K562 (cell line): ENCODE data around the gene SLC9A7. TPM values are rescaled to one million over a fixed set of nuclear protein-coding genes. Genes with fewer than 3 reads are reported as not detected.

Source experiments
- ATAC-seq: fragments of 200-7000 bp; cut with Tn5 transposase; 3 replicates; pipeline ENCODE4 v1.9.1; 2020; ENCODE audit warnings: moderate library complexity
- BruUV-seq: library from RNA; stranded (reverse); fragments of 400-500 nt; replicated peaks from 2 replicates; lab custom pipeline; 2021; lab: Mats Ljungman, UMichigan
- CTCF ChIA-PET: fragments of 300-600 bp; formaldehyde crosslinking; extraction: SDS; loops from one replicate; lab custom pipeline; 2021; ENCODE audit warnings: low intra/inter-chr PET ratio; lab: Yijun Ruan, JAX
- POLR2A ChIA-PET: fragments of 300-600, 350-650 bp; sonication (Branson Sonifier 250); formaldehyde crosslinking; extraction: SDS; loops from one replicate; lab custom pipeline; 2021; ENCODE audit warnings: antibody characterized with exemption, inconsistent platforms; lab: Yijun Ruan, JAX
- DNase-seq, 4 experiments: peaks; one replicate each; pipeline versions ENCODE4 v3.0.0 to v3.0.0-alpha.2; 2011 to 2018; ENCODE audit warnings: low spot score in 3 of 4, mixed read lengths in 3 of 4; ENCODE audit errors: extremely low read depth in 1 of 4
- FAIRE-seq: peaks from 2 replicates; lab custom pipeline; 2011; peaks lifted over from hg19 to GRCh38; lab: Jason Lieb, UNC
- H2AFZ ChIP-seq: 2 replicates; pipeline ENCODE4 v1.6.0; 2011; ENCODE audit warnings: low read depth, low read length, control low read depth, inconsistent platforms
- H3K27ac ChIP-seq: fragments of 200-600 bp; 3 replicates; pipeline ENCODE4 v1.8.0; 2011; ENCODE audit warnings: low read depth, mild to moderate bottlenecking, control low read depth, inconsistent platforms, low read length, moderate library complexity, mixed read lengths; ENCODE audit errors: extremely low read depth
- H3K27me3 ChIP-seq, 2 experiments: fragments of 300-600 bp in 1 of 2; 2 replicates in 1 of 2; 3 replicates in 1 of 2; pipeline versions ENCODE4 v1.6.0 to v1.8.0; 2011; ENCODE audit warnings: inconsistent platforms in 2 of 2, low read length in 2 of 2, mild to moderate bottlenecking in 1 of 2, mixed read lengths in 1 of 2, moderate library complexity in 1 of 2; ENCODE audit not compliant: control insufficient read depth in 2 of 2, insufficient read depth in 2 of 2
- H3K36me3 ChIP-seq: fragments of 300-600 bp; 3 replicates; pipeline ENCODE4 v1.8.0; 2011; ENCODE audit warnings: mild to moderate bottlenecking, low read length, inconsistent platforms; ENCODE audit not compliant: control insufficient read depth, insufficient read depth
- H3K4me1 ChIP-seq, 2 experiments: fragments of 200-600 bp in 1 of 2; replicated peaks in 1 of 2; 2 replicates in 1 of 2; 3 replicates in 1 of 2; pipeline versions ENCODE4 v1.5.1 to v1.8.0; 2011; ENCODE audit warnings: inconsistent platforms in 2 of 2, low read length in 2 of 2, mild to moderate bottlenecking in 1 of 2, mixed read lengths in 1 of 2, moderate library complexity in 1 of 2; ENCODE audit not compliant: control insufficient read depth in 2 of 2, insufficient read depth in 2 of 2
- H3K4me2 ChIP-seq: 2 replicates; pipeline ENCODE4 v1.6.1; 2011; ENCODE audit warnings: low read length, control low read depth, inconsistent platforms, mixed read lengths; ENCODE audit not compliant: insufficient read depth
- H3K4me3 ChIP-seq: fragments of 200-600 bp; sonication (generic), shearing (Covaris generic); 2 replicates; pipeline ENCODE4 v1.5.1; 2016; ENCODE audit warnings: control low read depth, inconsistent platforms
- H3K79me2 ChIP-seq: fragments of 200-600 bp; 3 replicates; pipeline ENCODE4 v1.8.0; 2011; ENCODE audit warnings: low read length, inconsistent platforms; ENCODE audit not compliant: control insufficient read depth, insufficient read depth
- H3K9ac ChIP-seq, 2 experiments: 2 replicates each; pipeline versions ENCODE4 v1.6.0 to v1.6.1; 2011; ENCODE audit warnings: low read depth in 2 of 2, low read length in 2 of 2, control low read depth in 1 of 2, inconsistent platforms in 1 of 2, mild to moderate bottlenecking in 1 of 2, mixed read lengths in 1 of 2; ENCODE audit not compliant: insufficient read depth in 1 of 2
- H3K9me1 ChIP-seq: one replicate; pipeline ENCODE4 v1.6.0; 2011; ENCODE audit warnings: inconsistent platforms, mild to moderate bottlenecking, low read length, moderate library complexity; ENCODE audit not compliant: control insufficient read depth, insufficient read depth
- H3K9me3 ChIP-seq: replicated peaks from 2 replicates; pipeline ENCODE4 v1.5.1; 2011; ENCODE audit warnings: low read depth, low read length, inconsistent platforms; ENCODE audit not compliant: control insufficient read depth, insufficient read depth
- H4K20me1 ChIP-seq: replicated peaks from 2 replicates; pipeline ENCODE4 v1.6.1; 2011; ENCODE audit warnings: low read length, inconsistent platforms, mixed read lengths; ENCODE audit not compliant: control insufficient read depth, insufficient read depth
- ADNP ChIP-seq: fragments of 200-800 bp; sonication (Bioruptor generic); IDR thresholded peaks from 2 replicates; pipeline ENCODE4 v1.6.1; 2016; ENCODE audit warnings: missing genetic modification characterization, missing compliant biosample characterization
- ARID2 ChIP-seq: fragments of 450-650 bp; IDR thresholded peaks from 2 replicates; pipeline ENCODE4 v1.6.1; 2017; ENCODE audit warnings: antibody characterized with exemption, mild to moderate bottlenecking
- ATF1 ChIP-seq, 2 experiments: fragments of 450-650 bp in 1 of 2; IDR thresholded peaks; 2 replicates each; pipeline ENCODE4 v1.6.1; 2016; ENCODE audit warnings: missing compliant biosample characterization in 1 of 2, missing genetic modification characterization in 1 of 2
- CTBP1 ChIP-seq: fragments of 450-650 bp; IDR thresholded peaks from 2 replicates; pipeline ENCODE4 v1.6.1; 2016; ENCODE audit warnings: borderline replicate concordance
- E2F3 ChIP-seq: fragments of 250-450 bp; sonication (Bioruptor Pico); IDR thresholded peaks from 2 replicates; pipeline ENCODE4 v1.4.0; 2020; ENCODE audit warnings: mild to moderate bottlenecking
- FOXM1 ChIP-seq, 2 experiments: fragments of 450-650 bp in 1 of 2; sonication (generic) in 1 of 2; formaldehyde crosslinking in 1 of 2; IDR thresholded peaks; 2 replicates each; pipeline versions ENCODE4 v1.6.1 to v1.9.0; 2017 to 2022; ENCODE audit warnings: low read depth in 2 of 2, mild to moderate bottlenecking in 2 of 2, missing genetic modification reagents in 1 of 2, moderate library complexity in 1 of 2
- HDAC8 ChIP-seq: fragments of 450-650 bp; IDR thresholded peaks from 2 replicates; pipeline ENCODE4 v1.6.1; 2016; ENCODE audit warnings: mild to moderate bottlenecking, missing genetic modification characterization, moderate library complexity, missing compliant biosample characterization
- ILF3 ChIP-seq: fragments of 450-650 bp; IDR thresholded peaks from 2 replicates; pipeline ENCODE4 v1.6.1; 2018; ENCODE audit warnings: antibody characterized with exemption, mild to moderate bottlenecking, moderate library complexity, borderline replicate concordance
- NFYB ChIP-seq: IDR thresholded peaks from 2 replicates; pipeline ENCODE4 v1.6.1; 2011; ENCODE audit warnings: mild to moderate bottlenecking, moderate library complexity; ENCODE audit not compliant: insufficient read length; ENCODE audit errors: extremely low read depth
- SMARCC2 ChIP-seq: fragments of 450-650 bp; IDR thresholded peaks from 2 replicates; pipeline ENCODE4 v1.6.1; 2017; ENCODE audit warnings: antibody characterized with exemption, moderate library complexity, mild to moderate bottlenecking, low read depth
- SRSF9 ChIP-seq: fragments of 200-400 bp; formaldehyde crosslinking; IDR thresholded peaks from 2 replicates; pipeline ENCODE4 v1.6.1; 2017; ENCODE audit warnings: low read depth, low read length, borderline replicate concordance
- ZC3H11A ChIP-seq: IDR thresholded peaks from 2 replicates; pipeline ENCODE4 v1.6.1; 2012; ENCODE audit warnings: low read depth, low read length, improper control_type of control experiment
- ZKSCAN1 ChIP-seq: fragments of 150-350 bp; IDR thresholded peaks from 2 replicates; pipeline ENCODE4 v1.6.1; 2016; ENCODE audit warnings: low read depth, low read length
- ZNF124 ChIP-seq: sonication (generic); formaldehyde crosslinking; IDR thresholded peaks from 2 replicates; pipeline ENCODE4 v1.8.1; 2022; ENCODE audit warnings: missing genetic modification reagents
- WGBS: fragments of 100-300 bp; shearing (Covaris generic); methylation state at CpG from one replicate; pipeline ENCODE4 v1.1.6; 2016; ENCODE audit warnings: low coverage, mixed read lengths; ENCODE audit not compliant: insufficient coverage; ENCODE audit errors: missing lambda C conversion rate; 5-methylcytosine and 5-hydroxymethylcytosine counted together
- in situ Hi-C: fragments of 300-500 bp; cut with MboI; formaldehyde crosslinking; loops from 4 replicates; pipeline ENCODE4 v1.15.0; 2018; ENCODE audit warnings: inconsistent platforms, mixed read lengths
- intact Hi-C: fragments of 100-400 bp; cut with micrococcal nuclease; formaldehyde crosslinking; loops from 2 replicates; pipeline ENCODE4 v1.14.2; 2022
- polyA plus RNA-seq, 8 experiments: library from polyadenylated mRNA; depleted of rRNA in 4 of 8; stranded (reverse) in 5 of 8; unstranded in 3 of 8; fragments of >200 nt; fragmentation: Nextera tagmentation in 2 of 8; fragmentation: Illumina TruSeq in 1 of 8; extraction: Ambion mirVana in 2 of 8; extraction: Trizol in 1 of 8; gene quantifications; 2 replicates each; pipeline versions ENCODE4 v1.2.1 to v1.2.3, GENCODE V29; 2011 to 2014; ENCODE audit warnings: inconsistent platforms in 1 of 8, missing spikeins in 1 of 8
- total RNA-seq, 7 experiments: library from RNA; depleted of rRNA in 6 of 7; stranded (reverse); fragments of >200 nt in 6 of 7; fragmentation: Illumina TruSeq in 2 of 7; extraction: Trizol in 2 of 7; gene quantifications; 2 replicates each; pipeline versions ENCODE4 v1.2.1 to v1.2.3, GENCODE V29; 2011 to 2021; ENCODE audit warnings: low replicate concordance in 1 of 7
- TF ChIP-seq, protein P1 (sequence below): fragments of 450-650 bp; formaldehyde crosslinking; IDR thresholded peaks from 2 replicates; pipeline ENCODE4 v1.4.0; 2020; ENCODE audit warnings: mild to moderate bottlenecking
- TF ChIP-seq, protein P2 (sequence below): fragments of 450-650 bp; formaldehyde crosslinking; IDR thresholded peaks from 2 replicates; pipeline ENCODE4 v1.4.0; 2022; ENCODE audit warnings: missing genetic modification characterization
- TF ChIP-seq, protein P3 (sequence below), 2 experiments: fragments of 450-650 bp; conservative IDR thresholded peaks; 2 replicates each; pipeline ENCODE4 v1.6.1; 2017; ENCODE audit warnings: mild to moderate bottlenecking in 2 of 2, moderate library complexity in 2 of 2

SLC9A7 gene
- total and polyA plus RNA-seq, 9 of the 15 experiments (the other 6 are each of a cell fraction or from before 2014, with no cell fraction given): 0.04 to 0.13 (median 0.09) TPM; not detected in 5

DNA sequence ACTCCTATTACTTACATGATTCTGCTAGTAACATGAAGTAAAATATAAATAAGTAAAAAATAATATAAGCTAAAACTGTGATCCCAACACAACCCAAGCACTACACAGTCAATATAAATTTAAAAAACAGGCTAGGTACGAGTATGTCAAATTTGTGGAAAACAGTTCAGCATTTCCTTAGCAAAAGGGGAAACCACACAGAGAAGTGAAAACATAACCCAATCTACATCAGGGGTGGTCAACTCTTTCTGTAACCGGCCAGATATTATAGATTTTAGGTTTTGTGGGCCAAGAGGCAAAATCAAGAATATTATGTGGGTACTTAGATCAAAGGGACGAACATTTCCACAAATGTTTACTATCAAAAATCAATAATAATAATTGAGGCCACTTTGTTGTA is 115.3 kb downstream of the SLC9A7 start:
- H3K9ac ChIP-seq: no peak overlapping the region
- H2AFZ ChIP-seq: no peak overlapping the region
- intact Hi-C loops (no loop called here), in situ Hi-C loops (no loop called here)
- no peak for ATAC-seq
- peaks cover 0 to 17% of the 10 kb centered on the region in 2 experiments; a peak in 2 of 5 replicates for H3K27me3 ChIP-seq
- BruUV-seq: no TSS peak
- FAIRE-seq: no peak
- no peak overlapping the region for H3K27ac ChIP-seq
- no peaks in the 10 kb centered on the region for H3K79me2 ChIP-seq
- ChIA-PET CTCF (no interaction called here), POLR2A (no interaction called here)
- no peaks in the 10 kb centered on the region for H3K9me3 ChIP-seq
- H3K4me1 ChIP-seq: no peaks in the 10 kb centered on the region
- H3K9me1 ChIP-seq: no peaks in the 10 kb centered on the region
- WGBS: 4% methylated on average over 3 of the region's 3 CpGs
- DNase-seq: no peak
- no peak overlapping the region for H3K4me2 ChIP-seq
- no peak overlapping the region for H3K4me3 ChIP-seq
- no peaks in the 10 kb centered on the region for H3K36me3 ChIP-seq
- no peak for TF ChIP-seq FOXM1 (IDR thresholded peaks at IDR 0.05; ENCODE audit: low read depth)
- no peak for TF ChIP-seq FOXM1 (CRISPR knock-in tag; IDR thresholded peaks at IDR 0.05; ENCODE audit: low read depth)
- TF ChIP-seq ZC3H11A: no peak
- no peak for TF ChIP-seq SRSF9
- no peak for TF ChIP-seq ZKSCAN1
- TF ChIP-seq ADNP (tag): no peak
- TF ChIP-seq, protein P1, sequence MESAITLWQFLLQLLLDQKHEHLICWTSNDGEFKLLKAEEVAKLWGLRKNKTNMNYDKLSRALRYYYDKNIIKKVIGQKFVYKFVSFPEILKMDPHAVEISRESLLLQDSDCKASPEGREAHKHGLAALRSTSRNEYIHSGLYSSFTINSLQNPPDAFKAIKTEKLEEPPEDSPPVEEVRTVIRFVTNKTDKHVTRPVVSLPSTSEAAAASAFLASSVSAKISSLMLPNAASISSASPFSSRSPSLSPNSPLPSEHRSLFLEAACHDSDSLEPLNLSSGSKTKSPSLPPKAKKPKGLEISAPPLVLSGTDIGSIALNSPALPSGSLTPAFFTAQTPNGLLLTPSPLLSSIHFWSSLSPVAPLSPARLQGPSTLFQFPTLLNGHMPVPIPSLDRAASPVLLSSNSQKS (CRISPR knock-in tag): no peak
- no peak for TF ChIP-seq NFYB
- no peak for TF ChIP-seq ARID2
- TF ChIP-seq ATF1 (CRISPR knock-in tag; IDR thresholded peaks at IDR 0.05): no peak
- no peak for TF ChIP-seq ATF1 (tag; IDR thresholded peaks at IDR 0.05)
- no peak for TF ChIP-seq SMARCC2
- TF ChIP-seq CTBP1: no peak
- no peak for TF ChIP-seq E2F3
- TF ChIP-seq, protein P2, sequence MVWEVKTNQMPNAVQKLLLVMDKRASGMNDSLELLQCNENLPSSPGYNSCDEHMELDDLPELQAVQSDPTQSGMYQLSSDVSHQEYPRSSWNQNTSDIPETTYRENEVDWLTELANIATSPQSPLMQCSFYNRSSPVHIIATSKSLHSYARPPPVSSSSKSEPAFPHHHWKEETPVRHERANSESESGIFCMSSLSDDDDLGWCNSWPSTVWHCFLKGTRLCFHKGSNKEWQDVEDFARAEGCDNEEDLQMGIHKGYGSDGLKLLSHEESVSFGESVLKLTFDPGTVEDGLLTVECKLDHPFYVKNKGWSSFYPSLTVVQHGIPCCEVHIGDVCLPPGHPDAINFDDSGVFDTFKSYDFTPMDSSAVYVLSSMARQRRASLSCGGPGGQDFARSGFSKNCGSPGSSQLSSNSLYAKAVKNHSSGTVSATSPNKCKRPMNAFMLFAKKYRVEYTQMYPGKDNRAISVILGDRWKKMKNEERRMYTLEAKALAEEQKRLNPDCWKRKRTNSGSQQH (CRISPR knock-in tag): no peak
- TF ChIP-seq ILF3: no peak
- TF ChIP-seq ZNF124 (CRISPR knock-in tag): no peak
- no peak for TF ChIP-seq HDAC8 (tag)
- TF ChIP-seq, protein P3, sequence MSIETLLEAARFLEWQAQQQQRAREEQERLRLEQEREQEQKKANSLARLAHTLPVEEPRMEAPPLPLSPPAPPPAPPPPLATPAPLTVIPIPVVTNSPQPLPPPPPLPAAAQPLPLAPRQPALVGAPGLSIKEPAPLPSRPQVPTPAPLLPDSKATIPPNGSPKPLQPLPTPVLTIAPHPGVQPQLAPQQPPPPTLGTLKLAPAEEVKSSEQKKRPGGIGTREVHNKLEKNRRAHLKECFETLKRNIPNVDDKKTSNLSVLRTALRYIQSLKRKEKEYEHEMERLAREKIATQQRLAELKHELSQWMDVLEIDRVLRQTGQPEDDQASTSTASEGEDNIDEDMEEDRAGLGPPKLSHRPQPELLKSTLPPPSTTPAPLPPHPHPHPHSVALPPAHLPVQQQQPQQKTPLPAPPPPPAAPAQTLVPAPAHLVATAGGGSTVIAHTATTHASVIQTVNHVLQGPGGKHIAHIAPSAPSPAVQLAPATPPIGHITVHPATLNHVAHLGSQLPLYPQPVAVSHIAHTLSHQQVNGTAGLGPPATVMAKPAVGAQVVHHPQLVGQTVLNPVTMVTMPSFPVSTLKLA (conservative IDR thresholded peaks at IDR 0.05): no peak
- TF ChIP-seq, all 486 proteins: peak for 0
- no peaks in the 10 kb centered on the region for H4K20me1 ChIP-seq
